A549 treated with DMSO at 1 μM for 4 hours (cell line): ENCODE data around the gene URAD. TPM values are rescaled to one million over a fixed set of nuclear protein-coding genes. Genes with fewer than 3 reads are reported as not detected.

ENCODE experiments used
- total RNA-seq: library from RNA; stranded (reverse); fragments of 200-300 nt; extraction: Qiagen RNA extraction; gene quantifications from 5 replicates; pipeline ENCODE4 v1.2.3, GENCODE V29; 2022; ENCODE audit warnings: low read depth

Gene URAD, protein sequence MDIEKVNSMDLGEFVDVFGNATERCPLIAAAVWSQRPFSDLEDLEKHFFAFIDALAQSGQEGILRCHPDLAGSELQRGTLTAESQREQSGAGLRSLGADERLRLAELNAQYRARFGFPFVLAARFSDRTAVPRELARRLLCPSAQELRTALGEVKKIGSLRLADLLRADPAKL
- total RNA-seq = not detected in 5 replicates

DNA sequence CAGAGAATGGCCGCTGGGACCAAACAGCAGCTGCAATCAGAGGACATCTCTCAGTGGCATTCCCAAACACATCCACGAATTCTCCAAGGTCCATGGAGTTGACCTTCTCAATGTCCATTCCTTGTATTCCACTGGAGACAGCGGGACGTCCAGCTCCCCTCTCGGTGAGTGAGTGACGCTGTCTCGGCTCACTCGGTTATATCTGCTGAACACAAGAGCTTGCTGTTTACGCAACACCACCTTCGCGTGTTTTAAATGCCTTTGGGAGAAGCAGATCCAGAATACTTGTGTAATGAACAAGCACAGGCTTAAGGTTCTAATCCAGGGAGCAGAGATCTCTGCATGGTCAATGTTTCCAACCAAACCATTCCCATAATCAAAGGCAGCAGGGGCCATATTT is at the start of gene URAD:
Gene URAD (minus strand): TSS at position 174 of the 400 bp plus-strand sequence. CDS start 56 bp downstream, at position 118.

DNA sequence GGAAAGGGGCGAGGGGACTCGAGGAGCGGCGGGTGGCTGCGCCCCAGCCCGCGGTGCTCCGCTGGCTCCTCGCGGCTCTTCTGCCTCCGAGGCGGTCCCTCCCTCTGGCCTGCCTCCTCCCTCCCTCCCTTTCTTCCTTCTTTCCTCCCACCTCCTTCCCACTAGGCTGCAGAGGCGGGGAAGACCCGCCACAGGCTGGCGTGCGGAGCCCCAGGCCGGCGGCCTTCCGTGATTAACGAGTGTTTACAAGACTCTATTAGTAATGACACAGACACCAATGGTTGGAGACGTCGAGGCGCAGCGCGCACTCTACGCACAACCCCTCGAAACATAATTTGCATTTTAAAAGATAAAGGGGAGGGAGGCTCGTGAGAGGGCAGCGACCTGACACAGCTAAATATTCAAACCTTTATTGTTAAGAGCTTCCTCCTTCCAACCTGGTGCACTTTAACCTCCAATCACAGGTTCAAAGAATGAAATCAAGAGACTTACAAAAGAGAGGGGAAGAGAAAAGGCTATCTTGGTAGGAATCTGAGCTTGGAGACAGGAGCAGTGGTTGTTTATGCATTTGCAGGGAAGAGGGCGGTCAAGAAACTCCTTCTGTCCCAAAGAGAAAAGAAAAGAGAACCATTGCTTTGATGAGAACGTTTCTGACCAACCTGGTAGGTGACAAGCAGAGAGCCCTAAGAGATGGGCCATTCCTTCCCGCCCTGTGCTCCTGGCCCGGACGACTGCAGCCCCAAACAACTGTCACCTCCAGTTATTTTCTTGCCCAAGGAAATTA is 19.2 kb downstream of the URAD start, which contains the start of gene CDX2:
Gene CDX2 (minus strand): TSS at position 234 of the 784 bp plus-strand sequence. CDS start 309 bp downstream, outside the sequence.

Other genes starting within 250 kb of the URAD start
- not detected in 5 replicates for gene GSX1, start 196.2 kb downstream of the URAD start, total RNA-seq
- 0.06 to 0.14 TPM (median 0.07 TPM) in 3 of 5 replicates, not detected in the others for gene PDX1, start 68.7 kb downstream of the URAD start, total RNA-seq
- 0.94 to 1.2 TPM (median 1.1 TPM) in 5 replicates for gene CDX2, start 19.4 kb downstream of the URAD start, total RNA-seq
- not detected in 5 replicates for gene FLT3, start 111.9 kb upstream of the URAD start, total RNA-seq
- 8.0 to 10.2 TPM (median 9.8 TPM) in 5 replicates for gene PAN3, start 149.9 kb upstream of the URAD start, total RNA-seq